ENCODE measurements around the gene TUBGCP5.
A peak's percentile ranks its signal among the peaks of the same experiment; 100 is the strongest.

The TUBGCP5 gene

DNA sequence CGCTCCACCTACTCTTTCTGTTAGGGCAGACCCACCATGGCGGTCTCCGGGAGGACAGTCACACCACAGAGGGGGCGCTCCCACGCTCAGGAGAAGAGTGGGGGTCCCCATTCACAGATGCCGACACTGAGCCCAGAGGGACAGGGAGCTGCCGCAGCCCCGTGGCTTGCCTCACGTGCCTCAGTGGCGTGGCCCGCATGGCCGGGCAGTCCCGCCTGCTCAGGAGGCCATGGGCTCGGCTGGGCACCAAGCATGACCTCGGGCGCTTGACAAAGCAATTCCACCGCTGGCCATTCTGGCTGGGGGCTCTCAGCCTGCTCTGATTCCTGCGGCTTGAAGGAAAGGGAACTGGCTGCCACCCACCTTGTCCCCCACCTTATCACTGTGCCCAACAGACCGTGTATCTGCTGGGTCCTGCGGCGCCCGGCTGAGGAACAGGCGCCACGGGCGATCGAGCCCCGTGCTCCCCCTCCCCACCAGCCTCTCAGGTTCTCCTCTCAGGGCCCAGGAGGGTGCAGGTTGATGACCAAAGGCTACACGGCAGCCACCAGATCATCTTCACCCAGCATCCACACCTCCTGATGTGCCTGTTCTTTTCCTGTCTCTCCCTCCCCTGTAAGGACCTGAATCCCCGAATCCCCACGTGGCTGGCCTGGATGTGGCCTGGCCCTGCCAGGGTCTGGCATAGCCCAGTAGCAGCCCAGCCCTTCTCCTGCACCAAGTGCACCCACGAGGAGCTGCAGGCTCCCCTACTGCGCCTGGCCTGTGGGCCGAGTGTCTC, 79.9 kb downstream of the TUBGCP5 start:
- no peak for DNase-seq (ENCODE audit: low read depth)
- TF ChIP-seq, protein P1, sequence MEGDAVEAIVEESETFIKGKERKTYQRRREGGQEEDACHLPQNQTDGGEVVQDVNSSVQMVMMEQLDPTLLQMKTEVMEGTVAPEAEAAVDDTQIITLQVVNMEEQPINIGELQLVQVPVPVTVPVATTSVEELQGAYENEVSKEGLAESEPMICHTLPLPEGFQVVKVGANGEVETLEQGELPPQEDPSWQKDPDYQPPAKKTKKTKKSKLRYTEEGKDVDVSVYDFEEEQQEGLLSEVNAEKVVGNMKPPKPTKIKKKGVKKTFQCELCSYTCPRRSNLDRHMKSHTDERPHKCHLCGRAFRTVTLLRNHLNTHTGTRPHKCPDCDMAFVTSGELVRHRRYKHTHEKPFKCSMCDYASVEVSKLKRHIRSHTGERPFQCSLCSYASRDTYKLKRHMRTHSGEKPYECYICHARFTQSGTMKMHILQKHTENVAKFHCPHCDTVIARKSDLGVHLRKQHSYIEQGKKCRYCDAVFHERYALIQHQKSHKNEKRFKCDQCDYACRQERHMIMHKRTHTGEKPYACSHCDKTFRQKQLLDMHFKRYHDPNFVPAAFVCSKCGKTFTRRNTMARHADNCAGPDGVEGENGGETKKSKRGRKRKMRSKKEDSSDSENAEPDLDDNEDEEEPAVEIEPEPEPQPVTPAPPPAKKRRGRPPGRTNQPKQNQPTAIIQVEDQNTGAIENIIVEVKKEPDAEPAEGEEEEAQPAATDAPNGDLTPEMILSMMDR (IDR thresholded peaks at IDR 0.05; ENCODE audit: low read length, missing control alignments) = no peak
- H3K4me3 ChIP-seq (replicated peaks; ENCODE audit: low read depth, low read length) = no peak overlapping the region

GRCh38 chr15:22958487-22959280, 80.7 kb downstream of the TUBGCP5 start:
- H3K4me3 ChIP-seq (replicated peaks; ENCODE audit: low read depth, low read length) = no peak overlapping the region
- TF ChIP-seq, protein P1 (IDR thresholded peaks at IDR 0.05; ENCODE audit: low read length, missing control alignments) = no peak
- no peak for DNase-seq (ENCODE audit: low read depth)

DNA sequence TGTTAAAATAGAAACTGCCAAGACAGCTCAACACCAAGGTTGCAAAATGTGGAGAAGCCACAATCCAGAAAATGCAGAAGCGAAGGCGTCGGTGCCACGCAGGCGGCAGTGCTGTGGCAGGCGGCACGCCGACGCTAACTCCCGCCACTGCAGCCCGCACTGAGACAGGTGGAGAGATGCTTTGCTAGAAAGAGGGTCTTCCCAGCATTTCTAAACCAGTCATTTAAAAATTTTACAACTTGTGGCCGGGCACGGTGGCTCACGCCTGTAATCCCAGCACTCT, 82.5 kb downstream of the TUBGCP5 start:
- no peak for DNase-seq (ENCODE audit: low read depth)
- H3K4me3 ChIP-seq (replicated peaks; ENCODE audit: low read depth, low read length) = no peak overlapping the region
- TF ChIP-seq, protein P1 (IDR thresholded peaks at IDR 0.05; ENCODE audit: low read length, missing control alignments) = no peak

GRCh38 chr15:22956257-22956977, 83.0 kb downstream of the TUBGCP5 start:
- TF ChIP-seq, protein P1 (IDR thresholded peaks at IDR 0.05; ENCODE audit: low read length, missing control alignments) = no peak
- DNase-seq (ENCODE audit: low read depth) = peak; percentile 43

GRCh38 chr15:22955544-22956119, 83.7 kb downstream of the TUBGCP5 start:
- TF ChIP-seq, protein P1 (IDR thresholded peaks at IDR 0.05; ENCODE audit: low read length, missing control alignments) = no peak
- no peak for DNase-seq (ENCODE audit: low read depth)

More at GRCh38 chr15:22956257-22956977, 83.0 kb downstream of the TUBGCP5 start:
- H3K4me3 ChIP-seq (replicated peaks; ENCODE audit: low read depth, low read length) = no peak overlapping the region

DNA sequence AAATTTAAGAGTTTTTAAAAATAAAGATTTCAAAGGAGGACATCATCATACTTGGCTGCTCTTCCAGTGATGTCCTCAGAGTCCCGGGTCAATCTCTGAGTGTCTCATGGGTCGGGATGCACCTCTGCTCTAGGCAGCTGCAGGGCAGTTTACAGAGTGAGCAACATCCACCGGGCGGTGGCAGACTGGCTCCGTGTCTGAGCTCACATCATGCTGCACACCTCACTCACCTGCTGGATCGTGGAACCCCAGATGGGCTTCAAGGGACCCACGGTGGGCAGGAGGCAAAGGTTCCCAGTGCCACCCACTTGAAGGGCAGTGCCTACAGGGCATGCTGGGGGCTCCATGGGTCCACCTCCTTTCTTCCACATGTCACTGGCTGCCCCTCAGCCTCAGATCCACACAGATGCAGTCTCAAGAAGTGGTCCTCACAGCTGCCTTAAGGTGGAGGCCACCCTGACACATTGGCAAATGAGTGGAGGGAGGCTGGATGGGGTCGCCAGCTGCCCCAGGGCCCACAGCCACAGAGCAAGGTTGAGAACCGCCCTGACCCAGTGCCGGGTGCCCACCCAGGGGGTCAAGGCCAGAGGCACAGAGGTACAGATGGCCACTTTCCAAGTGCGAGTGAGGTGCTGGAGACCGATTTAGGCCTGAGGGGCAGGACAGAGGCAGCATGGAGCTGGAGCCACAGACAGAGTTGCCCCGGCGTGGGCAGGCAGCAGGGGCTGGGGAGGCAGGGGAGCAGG, 84.4 kb downstream of the TUBGCP5 start:
- no peak for DNase-seq (ENCODE audit: low read depth)
- H3K4me3 ChIP-seq (replicated peaks; ENCODE audit: low read depth, low read length) = no peak overlapping the region
- TF ChIP-seq, protein P1 (IDR thresholded peaks at IDR 0.05; ENCODE audit: low read length, missing control alignments) = no peak

More at GRCh38 chr15:22955544-22956119, 83.7 kb downstream of the TUBGCP5 start:
- H3K4me3 ChIP-seq (replicated peaks; ENCODE audit: low read depth, low read length) = no peak overlapping the region
